ENCODE data around the gene ZDHHC3.

DNA sequence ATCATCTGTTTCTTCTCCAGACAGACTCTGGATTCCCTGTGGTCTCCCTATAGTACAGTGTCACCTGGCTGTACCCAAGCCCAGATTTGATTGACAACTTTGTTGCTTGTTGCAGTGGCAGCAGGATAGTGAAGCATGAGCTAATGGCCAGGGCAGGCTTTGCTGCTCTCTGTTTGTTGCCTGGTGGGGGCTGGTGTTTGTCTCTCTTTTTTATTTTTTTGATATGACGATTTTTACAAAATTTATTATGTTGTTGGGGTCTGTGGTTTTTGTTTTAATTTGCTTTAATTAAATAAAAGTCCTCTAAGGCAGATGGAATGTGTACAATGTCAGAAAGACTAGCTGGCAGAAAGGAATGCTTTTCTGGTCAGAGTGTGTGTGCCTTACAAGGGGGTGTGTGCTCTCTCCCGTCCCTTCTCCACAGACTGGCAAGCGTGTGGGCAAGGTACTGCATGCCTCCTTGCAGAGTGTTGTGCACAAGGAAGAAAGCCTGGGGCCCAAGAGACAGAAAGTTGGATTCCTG is 34.9 kb upstream of the ZDHHC3 start:
- TF ChIP-seq, protein P1, sequence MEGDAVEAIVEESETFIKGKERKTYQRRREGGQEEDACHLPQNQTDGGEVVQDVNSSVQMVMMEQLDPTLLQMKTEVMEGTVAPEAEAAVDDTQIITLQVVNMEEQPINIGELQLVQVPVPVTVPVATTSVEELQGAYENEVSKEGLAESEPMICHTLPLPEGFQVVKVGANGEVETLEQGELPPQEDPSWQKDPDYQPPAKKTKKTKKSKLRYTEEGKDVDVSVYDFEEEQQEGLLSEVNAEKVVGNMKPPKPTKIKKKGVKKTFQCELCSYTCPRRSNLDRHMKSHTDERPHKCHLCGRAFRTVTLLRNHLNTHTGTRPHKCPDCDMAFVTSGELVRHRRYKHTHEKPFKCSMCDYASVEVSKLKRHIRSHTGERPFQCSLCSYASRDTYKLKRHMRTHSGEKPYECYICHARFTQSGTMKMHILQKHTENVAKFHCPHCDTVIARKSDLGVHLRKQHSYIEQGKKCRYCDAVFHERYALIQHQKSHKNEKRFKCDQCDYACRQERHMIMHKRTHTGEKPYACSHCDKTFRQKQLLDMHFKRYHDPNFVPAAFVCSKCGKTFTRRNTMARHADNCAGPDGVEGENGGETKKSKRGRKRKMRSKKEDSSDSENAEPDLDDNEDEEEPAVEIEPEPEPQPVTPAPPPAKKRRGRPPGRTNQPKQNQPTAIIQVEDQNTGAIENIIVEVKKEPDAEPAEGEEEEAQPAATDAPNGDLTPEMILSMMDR (IDR thresholded peaks at IDR 0.05; ENCODE audit: low read length) = no peak
- no peak for TF ChIP-seq EZH2 (IDR thresholded peaks at IDR 0.05; ENCODE audit: borderline replicate concordance, low read length)

Data from OCI-LY1 (cell line).